SH-SY5Y (cell line): ENCODE measurements around the gene BAIAP2.

Experiments used
- GATA2 ChIP-seq: IDR thresholded peaks from 2 replicates; pipeline ENCODE4 v1.6.1; 2011; ENCODE audit warnings: mild to moderate bottlenecking, low read depth, low read length
- GATA3 ChIP-seq: IDR thresholded peaks from 2 replicates; pipeline ENCODE4 v1.6.1; 2011; ENCODE audit warnings: low read depth, mild to moderate bottlenecking, low read length, moderate library complexity

DNA sequence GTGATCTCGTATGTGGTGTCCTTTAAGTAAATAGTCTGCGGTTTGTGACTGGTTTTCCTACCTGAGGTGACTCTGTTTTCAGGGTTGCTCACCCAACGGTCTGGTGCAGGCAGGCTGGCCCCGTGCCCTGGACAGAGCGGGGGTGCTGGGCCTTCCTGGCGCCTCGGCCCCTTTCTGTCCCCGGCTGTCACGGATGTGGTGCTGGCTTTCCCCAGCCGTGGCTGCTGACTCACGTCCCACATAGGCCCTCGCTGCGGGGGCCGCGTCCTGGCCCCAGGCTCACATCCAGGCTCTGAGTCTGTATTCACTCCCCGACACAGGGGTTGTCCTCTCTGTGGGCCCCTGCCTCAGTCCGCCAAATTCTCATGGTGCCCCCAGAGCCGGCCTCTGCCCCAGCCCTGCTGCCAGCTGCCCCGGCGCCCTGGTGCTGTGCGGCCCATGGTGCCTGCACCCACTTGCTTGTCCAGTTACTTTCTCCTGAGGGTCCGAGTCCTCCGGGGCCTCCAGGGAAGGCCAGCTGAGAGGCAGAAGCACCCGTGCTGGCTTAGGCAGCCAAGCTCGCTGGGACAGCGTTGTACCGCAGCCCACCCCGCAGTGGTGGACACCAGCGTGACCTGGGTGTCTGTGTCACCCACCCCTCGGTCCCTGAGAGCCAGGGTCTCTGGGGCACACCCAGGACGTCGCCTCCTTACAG lies 37.4 kb upstream of the BAIAP2 start:
- no peak for TF ChIP-seq GATA2
- no peak for TF ChIP-seq GATA3
